Activated CD8-positive, alpha-beta T cell treated with anti-CD3 and anti-CD28 coated beads for 36 hours (primary cell): Measurements from ENCODE around the gene TMEM121. TPM values are rescaled to one million over a fixed set of nuclear protein-coding genes. Genes with fewer than 3 reads are reported as not detected.

Source experiments
- ATAC-seq: fragments of 200-7000 bp; cut with Tn5 transposase; one replicate; pipeline ENCODE4 v1.10.0; 2021; ENCODE audit warnings: mild to moderate bottlenecking, moderate library complexity
- CTCF ChIA-PET: fragments of 350-600 bp; sonication (Branson Sonifier 250); formaldehyde crosslinking; loops from one replicate; lab custom pipeline; 2021; ENCODE audit warnings: antibody characterized with exemption; lab: Charles Lee
- POLR2A ChIA-PET: fragments of 350-600 bp; sonication (Branson Sonifier 250); formaldehyde crosslinking; loops from one replicate; lab custom pipeline; 2021; ENCODE audit warnings: antibody characterized with exemption; lab: Charles Lee
- DNase-seq: peaks from one replicate; pipeline ENCODE4 v3.0.0-alpha.2; 2020
- H3K27ac Mint-ChIP-seq: one replicate; pipeline ENCODE4 v1.8.0; 2021; ENCODE audit warnings: mild to moderate bottlenecking, mixed read lengths
- H3K27me3 Mint-ChIP-seq: one replicate; pipeline ENCODE4 v1.8.0; 2021; ENCODE audit warnings: mixed read lengths
- H3K36me3 Mint-ChIP-seq: one replicate; pipeline ENCODE4 v1.8.0; 2021; ENCODE audit warnings: low read depth, mixed read lengths
- H3K4me1 Mint-ChIP-seq: one replicate; pipeline ENCODE4 v1.8.0; 2021; ENCODE audit warnings: low read depth, mixed read lengths
- H3K4me3 Mint-ChIP-seq: one replicate; pipeline ENCODE4 v1.8.0; 2021; ENCODE audit warnings: mild to moderate bottlenecking, moderate library complexity, mixed read lengths
- H3K9me3 Mint-ChIP-seq: one replicate; pipeline ENCODE4 v1.8.0; 2021; ENCODE audit warnings: mixed read lengths
- intact Hi-C: fragments of 100-400 bp; cut with micrococcal nuclease; formaldehyde crosslinking; loops from one replicate; pipeline ENCODE4 v1.10.0; 2022
- total RNA-seq, 2 experiments: library from RNA; stranded (reverse); gene quantifications; one replicate each; pipeline ENCODE4 v1.2.3, GENCODE V29; 2021
- TF ChIP-seq, protein P1 (sequence below): fragments of 200-600 bp; IDR thresholded peaks from one replicate; pipeline ENCODE4 v1.8.0; 2022; ENCODE audit warnings: antibody characterized with exemption, mild to moderate bottlenecking

TMEM121 gene
- total RNA-seq = 10 to 100 TPM; 12.0 to 12.1 TPM

DNA sequence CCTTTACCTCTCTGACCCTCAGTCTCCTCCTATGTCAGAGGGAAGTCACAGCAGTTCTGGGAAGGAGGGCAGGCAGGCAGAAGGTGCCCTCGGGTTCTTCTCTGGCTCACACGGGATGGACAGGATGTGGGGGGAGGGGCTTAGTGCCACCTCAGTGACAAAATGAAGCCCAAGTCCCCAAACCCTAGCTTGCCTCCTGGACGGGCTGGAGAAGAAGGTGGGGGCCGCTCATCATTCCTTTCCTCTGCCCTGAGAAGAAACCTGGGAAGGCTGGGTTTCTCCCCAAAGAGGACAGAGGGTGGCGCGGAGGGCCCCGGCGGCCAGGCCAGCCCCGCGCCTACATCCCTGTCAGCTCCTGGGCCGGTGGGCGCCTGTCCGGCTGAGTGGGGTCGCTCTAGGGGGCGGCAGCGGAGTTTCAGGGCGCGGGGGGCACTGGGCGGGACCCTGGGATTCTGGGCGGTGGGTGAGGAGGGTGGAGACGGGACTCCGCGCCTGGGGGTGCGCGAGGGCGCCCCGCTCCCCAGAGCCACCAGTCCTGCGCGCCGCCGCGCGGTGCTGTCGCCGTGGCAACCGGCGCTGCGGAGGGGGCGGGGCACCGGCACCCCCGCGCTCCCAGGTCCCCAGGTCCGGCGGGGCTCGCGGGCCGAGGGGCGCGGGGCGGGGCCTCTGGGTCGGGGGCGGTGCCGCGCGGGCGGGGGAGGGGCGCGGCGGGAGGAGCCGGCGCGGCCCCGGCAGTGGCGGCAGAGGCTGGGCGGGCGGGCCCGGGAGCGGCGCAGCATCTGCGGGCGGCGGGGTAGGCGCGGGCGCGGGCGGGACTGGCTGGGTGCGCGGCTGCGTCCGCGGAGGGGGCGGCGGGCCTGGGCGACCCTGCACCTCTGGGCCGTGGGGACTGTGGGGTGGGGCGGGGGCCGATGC is at the start of gene TMEM121:
TSS of gene TMEM121 (plus strand) at position 723 of the 915 bp plus-strand sequence. CDS start 2,252 bp downstream, outside the sequence.
- peak within 1 kb of the TSS; percentile 67 for H3K27ac Mint-ChIP-seq
- ATAC-seq (peak; percentile 18), DNase-seq (peak; percentile 37)
- TF ChIP-seq, protein P1, sequence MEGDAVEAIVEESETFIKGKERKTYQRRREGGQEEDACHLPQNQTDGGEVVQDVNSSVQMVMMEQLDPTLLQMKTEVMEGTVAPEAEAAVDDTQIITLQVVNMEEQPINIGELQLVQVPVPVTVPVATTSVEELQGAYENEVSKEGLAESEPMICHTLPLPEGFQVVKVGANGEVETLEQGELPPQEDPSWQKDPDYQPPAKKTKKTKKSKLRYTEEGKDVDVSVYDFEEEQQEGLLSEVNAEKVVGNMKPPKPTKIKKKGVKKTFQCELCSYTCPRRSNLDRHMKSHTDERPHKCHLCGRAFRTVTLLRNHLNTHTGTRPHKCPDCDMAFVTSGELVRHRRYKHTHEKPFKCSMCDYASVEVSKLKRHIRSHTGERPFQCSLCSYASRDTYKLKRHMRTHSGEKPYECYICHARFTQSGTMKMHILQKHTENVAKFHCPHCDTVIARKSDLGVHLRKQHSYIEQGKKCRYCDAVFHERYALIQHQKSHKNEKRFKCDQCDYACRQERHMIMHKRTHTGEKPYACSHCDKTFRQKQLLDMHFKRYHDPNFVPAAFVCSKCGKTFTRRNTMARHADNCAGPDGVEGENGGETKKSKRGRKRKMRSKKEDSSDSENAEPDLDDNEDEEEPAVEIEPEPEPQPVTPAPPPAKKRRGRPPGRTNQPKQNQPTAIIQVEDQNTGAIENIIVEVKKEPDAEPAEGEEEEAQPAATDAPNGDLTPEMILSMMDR = no peak
- intact Hi-C loops = no loop called here
- H3K36me3 Mint-ChIP-seq = peaks cover 10% of the 10 kb centered on the region
- H3K4me3 Mint-ChIP-seq = peak within 1 kb of the TSS; percentile 81
- ChIA-PET CTCF (interaction anchor here (1.2 kb wide), 1 partner anchor 45 kb away, joined by 3 read pairs; no protein-coding TSS in a partner anchor), POLR2A (no interaction called here)
- peaks cover 4% of the 10 kb centered on the region for H3K9me3 Mint-ChIP-seq
- H3K27me3 Mint-ChIP-seq = peaks cover 3% of the 10 kb centered on the region
- H3K4me1 Mint-ChIP-seq = peaks cover 10% of the 10 kb centered on the region

DNA sequence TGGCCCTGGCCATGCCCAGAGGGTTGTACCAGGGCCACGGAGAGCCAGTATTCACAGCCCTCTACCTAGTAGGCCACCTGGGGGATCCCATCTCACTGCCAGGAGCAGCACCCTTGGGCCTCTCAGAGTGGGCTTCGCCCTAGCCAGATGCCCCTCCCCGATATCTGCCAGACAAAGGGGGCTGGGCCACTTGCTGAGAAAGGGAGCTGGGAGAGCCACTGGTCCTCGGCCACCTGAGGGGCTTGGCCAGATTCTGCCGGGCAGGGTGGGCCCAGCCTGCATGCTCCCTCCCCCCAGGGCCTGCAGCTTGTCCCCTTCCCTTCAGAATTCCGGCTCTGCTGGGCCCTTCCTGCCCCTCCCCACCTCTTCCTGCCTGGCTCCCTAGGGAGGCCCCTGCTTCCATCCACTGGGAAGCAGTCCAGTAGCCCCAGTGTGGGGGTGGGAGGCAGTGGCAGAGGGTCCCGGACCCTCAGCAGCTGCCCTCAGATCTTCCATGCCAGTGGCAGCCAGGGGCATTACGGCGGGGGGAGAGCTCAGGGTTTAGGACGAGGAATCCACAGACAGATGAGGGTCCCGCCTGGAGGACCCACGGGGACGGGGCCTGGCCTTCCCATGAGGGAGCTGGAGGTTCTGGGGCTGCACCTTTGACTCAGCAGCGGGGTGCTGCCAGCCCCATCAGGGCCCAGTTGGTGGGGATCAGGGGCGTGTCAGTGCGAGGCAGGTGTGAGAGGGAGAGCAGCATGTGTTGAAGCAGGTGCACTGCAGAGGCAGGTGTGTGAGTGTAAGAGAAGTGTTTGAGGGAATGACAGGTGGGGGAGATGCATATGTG is 49.3 kb upstream of the TMEM121 start:
- ChIA-PET POLR2A (interaction anchor here (1.0 kb wide), 1 partner anchor 41 kb away, joined by 4 read pairs; no protein-coding TSS in a partner anchor), CTCF (interaction anchor here (0.9 to 2.0 kb wide), 4 partner anchors 9 to 106 kb away, joined by 3 to 5 read pairs (median 4); no protein-coding TSS in a partner anchor)
- Mint-ChIP-seq H3K36me3 (peaks cover 2% of the 10 kb centered on the region), H3K27me3 (peaks cover 23% of the 10 kb centered on the region), H3K27ac (no peak overlapping the region), H3K4me3 (no peak overlapping the region), H3K9me3 (no peaks in the 10 kb centered on the region), H3K4me1 (peaks cover 33% of the 10 kb centered on the region)
- DNase-seq (peak; percentile 30), ATAC-seq (no peak)
- intact Hi-C loops = no loop called here
- TF ChIP-seq, protein P1 = no peak

DNA sequence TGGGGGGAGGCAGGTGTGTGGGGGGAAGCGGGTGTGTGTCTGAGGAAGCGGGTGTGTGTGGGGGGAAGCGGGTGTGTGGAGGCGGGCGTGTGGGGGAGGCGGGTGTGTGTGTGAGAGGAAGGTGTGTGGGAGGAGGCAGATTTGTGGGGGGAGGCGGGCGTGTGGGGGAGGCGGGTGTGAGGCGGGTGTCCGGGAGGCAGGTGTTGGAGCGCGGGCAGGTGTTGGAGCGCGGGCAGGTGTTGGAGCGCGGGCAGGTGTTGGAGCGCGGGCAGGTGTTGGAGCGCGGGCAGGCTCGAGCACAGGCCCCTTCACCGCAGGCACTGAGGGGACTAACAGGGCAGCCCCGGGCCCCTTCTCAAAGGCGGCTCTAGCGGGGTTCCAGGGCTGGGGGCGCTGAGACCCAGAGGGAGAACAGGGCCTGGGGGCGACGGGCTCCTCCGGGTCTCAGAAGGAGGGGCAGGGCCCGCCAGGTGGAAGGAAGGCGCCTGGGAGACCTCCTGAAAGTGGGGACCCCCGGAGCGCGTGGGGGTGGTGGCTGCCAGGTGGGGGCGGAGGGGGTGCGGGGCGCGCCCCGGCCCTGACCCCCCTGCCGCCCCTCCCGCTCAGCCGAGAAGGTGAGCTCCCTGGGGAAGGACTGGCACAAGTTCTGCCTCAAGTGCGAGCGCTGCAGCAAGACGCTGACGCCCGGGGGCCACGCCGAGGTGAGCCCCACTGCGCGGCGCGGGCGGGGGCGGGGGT is 48.6 kb upstream of the TMEM121 start:
- Mint-ChIP-seq H3K27me3 (peaks cover 23% of the 10 kb centered on the region), H3K4me1 (peaks cover 41% of the 10 kb centered on the region), H3K27ac (no peak overlapping the region), H3K9me3 (no peaks in the 10 kb centered on the region), H3K4me3 (no peak overlapping the region), H3K36me3 (peaks cover 2% of the 10 kb centered on the region)
- TF ChIP-seq, protein P1 = no peak
- ChIA-PET POLR2A (interaction anchor here (1.0 kb wide), 1 partner anchor 40 kb away, joined by 4 read pairs; no protein-coding TSS in a partner anchor), CTCF (interaction anchor here (1.2 to 2.0 kb wide), 4 partner anchors 8 to 29 kb away, joined by 4 to 6 read pairs (median 4); no protein-coding TSS in a partner anchor)
- DNase-seq (no peak), ATAC-seq (no peak)
- intact Hi-C loops = no loop called here

DNA sequence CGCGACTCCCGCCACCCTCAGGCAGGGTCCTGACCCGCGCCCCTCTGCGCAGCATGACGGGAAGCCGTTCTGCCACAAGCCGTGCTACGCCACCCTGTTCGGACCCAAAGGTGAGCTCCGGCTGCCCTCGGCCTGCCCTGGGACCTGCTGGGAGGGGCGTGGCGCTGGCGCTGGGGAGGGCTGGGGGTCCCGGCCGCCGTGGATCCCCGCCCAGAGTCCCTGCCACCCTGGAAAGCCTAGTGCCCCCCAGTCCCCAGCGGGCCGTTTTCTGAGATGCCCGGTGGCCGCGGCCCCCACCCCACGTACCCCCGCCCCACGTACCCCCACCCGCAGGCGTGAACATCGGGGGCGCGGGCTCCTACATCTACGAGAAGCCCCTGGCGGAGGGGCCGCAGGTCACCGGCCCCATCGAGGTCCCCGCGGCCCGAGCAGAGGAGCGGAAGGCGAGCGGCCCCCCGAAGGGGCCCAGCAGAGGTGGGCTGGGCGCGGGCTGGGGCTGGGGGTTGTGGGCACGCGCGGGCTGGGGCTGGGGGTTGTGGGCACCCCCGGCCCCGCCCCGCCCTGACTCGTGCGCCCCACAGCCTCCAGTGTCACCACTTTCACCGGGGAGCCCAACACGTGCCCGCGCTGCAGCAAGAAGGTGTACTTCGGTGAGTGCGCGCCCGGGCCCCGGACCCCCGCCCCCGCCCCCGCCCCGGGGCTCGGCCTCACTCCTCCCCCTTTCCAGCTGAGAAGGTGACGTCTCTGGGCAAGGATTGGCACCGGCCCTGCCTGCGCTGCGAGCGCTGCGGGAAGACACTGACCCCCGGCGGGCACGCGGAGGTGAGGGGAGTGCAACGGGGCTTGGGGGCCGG is 47.8 kb upstream of the TMEM121 start:
- H3K4me1 Mint-ChIP-seq = peaks cover 39% of the 10 kb centered on the region
- H3K27me3 Mint-ChIP-seq = peaks cover 23% of the 10 kb centered on the region
- ChIA-PET POLR2A (interaction anchor here (0.6 to 1.0 kb wide), 2 partner anchors 8 to 69 kb away, joined by 3 read pairs; partner anchors contain the start of gene CRIP1), CTCF (interaction anchor here (1.6 kb wide), 1 partner anchor 11 kb away, joined by 6 read pairs; no protein-coding TSS in a partner anchor)
- no peak overlapping the region for H3K4me3 Mint-ChIP-seq
- no peak overlapping the region for H3K27ac Mint-ChIP-seq
- peaks cover 2% of the 10 kb centered on the region for H3K36me3 Mint-ChIP-seq
- DNase-seq (no peak), ATAC-seq (no peak)
- TF ChIP-seq, protein P1 = no peak
- intact Hi-C loops = no loop called here
- H3K9me3 Mint-ChIP-seq = no peaks in the 10 kb centered on the region
